GM19238 (cell line): Measurements from ENCODE around the gene CR2.
"Not testable (repeated sequence)": the region's sequence is repeated elsewhere in the genome, so short reads cannot be mapped to it uniquely, and the experiment has no call there.

Experiments used
- DNase-seq: peaks from one replicate; pipeline ENCODE4 v3.0.0; 2011; ENCODE audit warnings: low spot score; ENCODE audit not compliant: insufficient read length

Gene CR2

DNA sequence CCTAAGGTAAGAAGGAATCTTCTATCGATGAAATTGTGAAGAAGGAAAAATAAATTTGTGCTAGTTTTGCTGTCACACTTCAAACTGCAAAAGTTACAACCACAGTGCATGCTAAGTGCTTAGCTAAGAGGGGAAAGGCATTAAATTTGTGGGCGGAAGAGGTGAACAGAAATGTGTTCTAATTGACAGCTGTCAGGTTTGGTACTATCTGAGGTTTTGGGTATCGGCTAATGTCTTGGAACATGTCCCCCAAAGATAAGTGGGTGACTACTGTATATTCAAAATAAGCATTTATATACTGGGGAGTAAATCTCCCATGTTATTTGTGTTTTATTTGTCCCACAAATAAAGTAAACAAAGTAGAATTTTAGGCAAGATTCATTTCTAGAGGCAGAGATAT is 49.8 kb downstream of the CR2 start:
- no peak for DNase-seq

DNA sequence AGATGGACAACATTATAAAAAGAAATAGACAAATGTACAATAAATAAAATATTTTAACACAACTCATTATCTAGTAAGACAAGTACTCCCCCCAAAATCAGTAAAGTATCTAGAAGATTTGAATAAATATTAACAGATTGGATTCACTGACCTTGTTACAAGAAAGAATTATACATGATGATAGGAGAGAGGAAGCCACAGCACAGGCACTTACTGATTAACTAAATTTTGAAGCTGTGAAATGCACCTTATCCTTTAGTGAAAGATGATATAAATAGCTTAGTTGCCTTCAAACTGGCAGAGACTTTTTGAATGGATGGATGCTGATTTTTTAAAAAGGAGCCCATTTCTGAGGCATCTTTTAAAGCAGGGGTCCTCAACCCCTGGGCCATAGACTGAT is 50.3 kb downstream of the CR2 start:
- no peak for DNase-seq

DNA sequence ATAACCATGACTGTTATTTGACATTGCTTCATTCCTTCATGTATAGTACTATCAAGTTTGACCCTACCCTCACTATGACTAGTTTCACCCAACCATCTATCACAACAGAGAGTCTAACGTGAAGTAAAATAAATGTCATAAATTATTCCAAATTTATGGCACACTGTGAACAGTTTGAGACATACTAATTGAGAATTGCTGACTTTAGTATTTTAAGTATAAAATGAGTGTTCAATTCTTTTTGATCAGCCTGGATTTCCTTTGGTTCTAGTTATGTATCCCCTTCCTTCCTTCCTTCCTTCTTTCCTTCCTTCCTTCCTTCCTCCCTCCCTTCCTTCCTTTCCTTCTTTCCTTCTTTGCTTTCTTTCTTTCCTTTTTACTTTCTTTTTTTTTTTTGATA is 56.3 kb downstream of the CR2 start:
- no peak for DNase-seq

GRCh38 chr1:207514890-207515289 is 60.8 kb downstream of the CR2 start:
- DNase-seq: no peak

DNA sequence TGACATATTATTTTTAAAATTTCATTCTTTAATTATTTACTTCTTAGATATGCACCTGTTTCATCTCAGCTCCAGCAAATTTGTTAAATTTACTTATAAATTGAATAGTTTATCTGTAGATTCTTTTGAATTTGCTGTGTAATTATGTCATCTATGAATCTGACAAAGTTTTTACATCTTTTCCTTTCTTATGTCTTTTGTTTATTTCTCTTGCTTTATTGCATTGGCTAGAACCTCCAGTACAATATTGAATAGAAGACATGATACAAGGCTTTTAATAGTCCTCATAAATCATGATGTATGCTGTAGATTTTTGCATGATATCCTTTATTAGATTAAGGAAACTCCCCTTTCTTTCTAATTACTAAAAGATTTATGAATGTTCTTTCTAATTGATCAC is 62.6 kb downstream of the CR2 start:
- DNase-seq: no peak

GRCh38 chr1:207518608-207519236 is 64.6 kb downstream of the CR2 start:
- DNase-seq: no peak

DNA sequence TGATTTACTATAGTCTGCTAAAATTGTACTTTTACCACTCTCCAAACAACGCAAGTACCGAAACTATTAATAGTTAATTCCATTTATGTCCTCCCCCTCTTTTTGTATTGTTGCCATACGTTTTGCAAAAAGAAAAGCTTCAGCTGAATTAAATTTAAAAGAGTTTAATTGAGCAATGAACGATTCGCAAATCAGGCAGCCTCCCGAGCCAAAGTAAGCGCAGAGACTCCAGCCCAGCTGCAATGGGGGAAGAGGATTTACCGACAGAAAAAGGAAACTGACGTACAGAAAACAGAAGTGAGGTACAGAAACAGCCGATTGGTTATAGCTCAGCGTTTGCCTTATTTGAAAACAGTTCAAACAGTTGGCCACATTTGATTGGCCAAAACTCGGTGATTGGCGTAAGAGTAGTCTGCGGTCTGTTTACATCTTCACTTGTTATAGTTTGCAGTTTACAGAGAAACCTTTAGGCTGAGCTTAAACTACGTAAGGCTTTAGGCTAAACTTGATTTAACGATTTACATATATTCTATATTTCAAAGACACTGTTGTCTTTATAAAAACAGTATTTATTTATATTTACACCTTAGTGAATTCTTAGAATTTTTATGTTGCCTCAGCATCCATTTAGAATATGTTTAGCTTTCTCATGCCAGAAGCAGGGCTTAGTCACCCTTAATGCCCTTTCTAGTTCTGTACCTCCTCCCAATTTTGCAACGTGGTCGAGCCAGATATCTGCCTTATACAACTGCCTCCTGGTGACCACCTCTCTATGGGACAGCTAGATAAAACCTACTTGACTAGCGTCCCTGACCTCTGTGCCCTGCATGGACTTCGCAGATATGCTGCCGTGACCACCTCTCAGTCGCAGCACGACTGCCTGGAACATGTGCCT is 65.6 kb downstream of the CR2 start:
- DNase-seq: no peak

GRCh38 chr1:207520400-207521345 is 66.5 kb downstream of the CR2 start:
- not testable (repeated sequence) for DNase-seq

- DNase-seq: not testable (repeated sequence)
Measured at GRCh38 chr1:207525239-207525638, 71.1 kb downstream of the CR2 start.

DNA sequence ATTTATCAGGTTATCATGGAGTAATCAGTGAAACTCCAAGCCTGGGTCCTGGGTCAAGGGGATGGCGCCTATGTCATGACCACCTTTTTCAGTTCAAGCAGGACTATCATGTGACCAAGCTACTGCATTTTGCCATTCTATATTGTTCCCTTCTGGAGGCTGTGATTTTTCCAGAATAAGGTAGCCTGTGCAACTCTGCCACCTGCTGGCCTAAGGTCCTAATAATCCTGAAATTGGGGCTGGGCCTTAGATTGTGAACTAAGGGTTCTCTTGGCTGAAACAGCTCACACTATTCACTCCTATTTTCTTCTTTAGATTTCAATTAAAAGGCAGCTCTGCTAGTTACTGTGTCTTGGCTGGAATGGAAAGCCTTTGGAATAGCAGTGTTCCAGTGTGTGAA is 74.3 kb downstream of the CR2 start:
- not testable (repeated sequence) for DNase-seq

GRCh38 chr1:207536263-207536662 is 82.1 kb downstream of the CR2 start:
- not testable (repeated sequence) for DNase-seq
